HepG2 (cell line): ENCODE measurements around the gene PRRC2A. TPM values are rescaled to one million over a fixed set of nuclear protein-coding genes. Genes with fewer than 3 reads are reported as not detected.

ENCODE experiments used
- BRD4 ChIP-seq: sonication (generic); formaldehyde crosslinking; IDR thresholded peaks from 2 replicates; pipeline ENCODE4 v1.4.0; 2020; ENCODE audit warnings: missing genetic modification reagents
- GATAD1 ChIP-seq: IDR thresholded peaks from 2 replicates; pipeline ENCODE4 v1.6.1; 2016; ENCODE audit warnings: missing genetic modification reagents, missing compliant biosample characterization
- POLR2G ChIP-seq: fragments of 200-400 bp; formaldehyde crosslinking; IDR thresholded peaks from 2 replicates; pipeline ENCODE4 v1.6.1; 2018; ENCODE audit warnings: mild to moderate bottlenecking, low read depth, low read length, moderate library complexity
- PPARG ChIP-seq: conservative IDR thresholded peaks from 2 replicates; pipeline ENCODE4 v1.6.1; 2016; ENCODE audit warnings: missing biosample characterization, missing genetic modification reagents
- SIX1 ChIP-seq: sonication (generic); formaldehyde crosslinking; IDR thresholded peaks from 2 replicates; pipeline ENCODE4 v1.4.0; 2020; ENCODE audit warnings: missing genetic modification reagents, borderline replicate concordance
- YEATS4 ChIP-seq: sonication (generic); formaldehyde crosslinking; IDR thresholded peaks from 2 replicates; pipeline ENCODE4 v1.4.0; 2020; ENCODE audit warnings: missing genetic modification reagents, borderline replicate concordance
- ZBTB7B ChIP-seq: sonication (generic); formaldehyde crosslinking; IDR thresholded peaks from 2 replicates; pipeline ENCODE4 v1.4.0; 2020; ENCODE audit warnings: missing genetic modification reagents
- ZNF558 ChIP-seq: sonication (generic); formaldehyde crosslinking; IDR thresholded peaks from 2 replicates; pipeline ENCODE4 v1.9.0; 2022; ENCODE audit warnings: mild to moderate bottlenecking, missing genetic modification reagents, borderline replicate concordance
- ZNF564 ChIP-seq: sonication (generic); formaldehyde crosslinking; IDR thresholded peaks from 2 replicates; pipeline ENCODE4 v1.8.1; 2023; ENCODE audit warnings: mild to moderate bottlenecking, missing genetic modification reagents
- polyA plus RNA-seq, 8 experiments: library from polyadenylated mRNA; depleted of rRNA in 3 of 8; stranded (reverse) in 7 of 8; unstranded in 1 of 8; fragments of >200 nt; fragmentation: Illumina TruSeq in 4 of 8; extraction: Trizol in 4 of 8; gene quantifications; 2 replicates each; pipeline versions ENCODE4 v1.2.1 to v1.2.3, GENCODE V29; 2011 to 2016; ENCODE audit warnings: low read depth in 4 of 8, missing spikeins in 1 of 8, mixed read lengths in 1 of 8; ENCODE audit not compliant: insufficient read depth in 1 of 8
- total RNA-seq, 5 experiments: library from RNA; depleted of rRNA; stranded (reverse); fragments of >200 nt; fragmentation: Illumina TruSeq; extraction: Trizol; gene quantifications; 2 replicates each; pipeline ENCODE4 v1.2.3, GENCODE V29; 2016; ENCODE audit warnings: low read depth in 1 of 5
- TF ChIP-seq, protein P1 (sequence below): sonication (generic); formaldehyde crosslinking; IDR thresholded peaks from 2 replicates; pipeline ENCODE4 v1.5.1; 2020; ENCODE audit warnings: mild to moderate bottlenecking, missing genetic modification reagents, borderline replicate concordance
- TF ChIP-seq, protein P2 (sequence below): sonication (generic); formaldehyde crosslinking; IDR thresholded peaks from 2 replicates; pipeline ENCODE4 v1.8.1; 2023; ENCODE audit warnings: mild to moderate bottlenecking, missing genetic modification reagents
- TF ChIP-seq, protein P3 (sequence below): sonication (generic); formaldehyde crosslinking; IDR thresholded peaks from 2 replicates; pipeline ENCODE4 v1.4.0; 2020; ENCODE audit warnings: missing genetic modification reagents, borderline replicate concordance
- TF ChIP-seq, protein P4 (sequence below): IDR thresholded peaks from 2 replicates; pipeline ENCODE4 v1.6.1; 2012; ENCODE audit warnings: inconsistent platforms
- TF ChIP-seq, protein P5 (sequence below): sonication (generic); formaldehyde crosslinking; IDR thresholded peaks from 2 replicates; pipeline ENCODE4 v1.8.1; 2022; ENCODE audit warnings: mild to moderate bottlenecking, missing genetic modification reagents
- TF ChIP-seq, protein P6 (sequence below): sonication (generic); formaldehyde crosslinking; IDR thresholded peaks from 2 replicates; pipeline ENCODE4 v1.5.0; 2020; ENCODE audit warnings: missing genetic modification reagents, mild to moderate bottlenecking, borderline replicate concordance

Gene PRRC2A
- total and polyA plus RNA-seq, 2 of the 13 experiments (the other 11 are each of a cell fraction or from before 2014, with no cell fraction given) = 38.9 to 47.4 TPM

DNA sequence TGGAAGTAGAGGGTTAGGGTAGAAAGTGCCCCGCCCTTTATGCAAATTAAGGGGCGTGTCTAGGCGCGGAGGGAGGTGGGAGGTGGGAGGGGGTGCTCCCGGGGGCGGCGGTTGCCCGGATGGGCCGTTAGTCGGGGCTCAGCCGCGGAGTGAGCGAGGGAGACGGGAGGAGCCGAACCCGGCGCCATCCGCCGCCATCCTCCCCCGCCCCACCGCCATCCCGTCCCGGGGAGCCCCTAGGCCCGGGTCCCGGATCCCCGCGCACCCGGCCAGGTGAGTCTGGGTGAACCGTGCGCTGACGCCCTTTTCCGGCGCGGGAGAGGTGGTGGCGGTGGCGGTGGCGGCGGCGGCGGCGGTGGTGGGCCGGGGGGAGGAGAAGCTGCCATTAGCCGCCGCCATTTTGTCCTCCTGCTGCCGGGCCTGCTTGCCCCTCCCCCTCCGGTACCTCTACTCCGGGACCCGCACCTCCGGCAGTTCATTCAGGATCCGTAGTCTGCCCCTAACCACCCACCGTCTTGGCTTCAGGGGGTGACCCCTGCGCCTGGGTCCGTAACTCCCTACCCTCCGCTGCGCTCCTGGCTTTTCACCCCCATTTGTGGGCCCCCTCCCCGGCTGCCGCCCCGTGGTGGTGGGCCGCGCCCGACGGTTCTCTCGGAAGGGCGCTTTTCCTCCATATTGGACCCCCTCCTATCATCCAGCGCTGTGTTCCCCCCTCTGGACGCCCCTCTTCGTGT lies at the start of gene PRRC2A (continued):
- TF ChIP-seq, protein P1, sequence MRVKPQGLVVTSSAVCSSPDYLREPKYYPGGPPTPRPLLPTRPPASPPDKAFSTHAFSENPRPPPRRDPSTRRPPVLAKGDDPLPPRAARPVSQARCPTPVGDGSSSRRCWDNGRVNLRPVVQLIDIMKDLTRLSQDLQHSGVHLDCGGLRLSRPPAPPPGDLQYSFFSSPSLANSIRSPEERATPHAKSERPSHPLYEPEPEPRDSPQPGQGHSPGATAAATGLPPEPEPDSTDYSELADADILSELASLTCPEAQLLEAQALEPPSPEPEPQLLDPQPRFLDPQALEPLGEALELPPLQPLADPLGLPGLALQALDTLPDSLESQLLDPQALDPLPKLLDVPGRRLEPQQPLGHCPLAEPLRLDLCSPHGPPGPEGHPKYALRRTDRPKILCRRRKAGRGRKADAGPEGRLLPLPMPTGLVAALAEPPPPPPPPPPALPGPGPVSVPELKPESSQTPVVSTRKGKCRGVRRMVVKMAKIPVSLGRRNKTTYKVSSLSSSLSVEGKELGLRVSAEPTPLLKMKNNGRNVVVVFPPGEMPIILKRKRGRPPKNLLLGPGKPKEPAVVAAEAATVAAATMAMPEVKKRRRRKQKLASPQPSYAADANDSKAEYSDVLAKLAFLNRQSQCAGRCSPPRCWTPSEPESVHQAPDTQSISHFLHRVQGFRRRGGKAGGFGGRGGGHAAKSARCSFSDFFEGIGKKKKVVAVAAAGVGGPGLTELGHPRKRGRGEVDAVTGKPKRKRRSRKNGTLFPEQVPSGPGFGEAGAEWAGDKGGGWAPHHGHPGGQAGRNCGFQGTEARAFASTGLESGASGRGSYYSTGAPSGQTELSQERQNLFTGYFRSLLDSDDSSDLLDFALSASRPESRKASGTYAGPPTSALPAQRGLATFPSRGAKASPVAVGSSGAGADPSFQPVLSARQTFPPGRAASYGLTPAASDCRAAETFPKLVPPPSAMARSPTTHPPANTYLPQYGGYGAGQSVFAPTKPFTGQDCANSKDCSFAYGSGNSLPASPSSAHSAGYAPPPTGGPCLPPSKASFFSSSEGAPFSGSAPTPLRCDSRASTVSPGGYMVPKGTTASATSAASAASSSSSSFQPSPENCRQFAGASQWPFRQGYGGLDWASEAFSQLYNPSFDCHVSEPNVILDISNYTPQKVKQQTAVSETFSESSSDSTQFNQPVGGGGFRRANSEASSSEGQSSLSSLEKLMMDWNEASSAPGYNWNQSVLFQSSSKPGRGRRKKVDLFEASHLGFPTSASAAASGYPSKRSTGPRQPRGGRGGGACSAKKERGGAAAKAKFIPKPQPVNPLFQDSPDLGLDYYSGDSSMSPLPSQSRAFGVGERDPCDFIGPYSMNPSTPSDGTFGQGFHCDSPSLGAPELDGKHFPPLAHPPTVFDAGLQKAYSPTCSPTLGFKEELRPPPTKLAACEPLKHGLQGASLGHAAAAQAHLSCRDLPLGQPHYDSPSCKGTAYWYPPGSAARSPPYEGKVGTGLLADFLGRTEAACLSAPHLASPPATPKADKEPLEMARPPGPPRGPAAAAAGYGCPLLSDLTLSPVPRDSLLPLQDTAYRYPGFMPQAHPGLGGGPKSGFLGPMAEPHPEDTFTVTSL (CRISPR knock-in tag) = 0 out of 2 replicates have a peak, but pooled peaks have one; percentile 35
- TF ChIP-seq, protein P2, sequence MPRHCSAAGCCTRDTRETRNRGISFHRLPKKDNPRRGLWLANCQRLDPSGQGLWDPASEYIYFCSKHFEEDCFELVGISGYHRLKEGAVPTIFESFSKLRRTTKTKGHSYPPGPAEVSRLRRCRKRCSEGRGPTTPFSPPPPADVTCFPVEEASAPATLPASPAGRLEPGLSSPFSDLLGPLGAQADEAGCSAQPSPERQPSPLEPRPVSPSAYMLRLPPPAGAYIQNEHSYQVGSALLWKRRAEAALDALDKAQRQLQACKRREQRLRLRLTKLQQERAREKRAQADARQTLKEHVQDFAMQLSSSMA (CRISPR knock-in tag) = no peak; the same call in 1 of the 2 replicates
- TF ChIP-seq ZNF558 (peak; percentile 91), SIX1 (CRISPR knock-in tag) (no peak), YEATS4 (CRISPR knock-in tag) (peak; percentile 48; the same call in 1 of the 2 replicates), ZBTB7B (CRISPR knock-in tag) (peak; percentile 69; the same call in 1 of the 2 replicates), POLR2G (peak; percentile 20; the same call in 1 of the 2 replicates), PPARG (CRISPR knock-in tag) (peak; percentile 37; the same call in 1 of the 2 replicates), BRD4 (CRISPR knock-in tag) (peak; percentile 97), ZNF564 (CRISPR knock-in tag) (peak; percentile 53; the same call in 1 of the 2 replicates), GATAD1 (peak; percentile 14; the same call in 1 of the 2 replicates)
- TF ChIP-seq, protein P3, sequence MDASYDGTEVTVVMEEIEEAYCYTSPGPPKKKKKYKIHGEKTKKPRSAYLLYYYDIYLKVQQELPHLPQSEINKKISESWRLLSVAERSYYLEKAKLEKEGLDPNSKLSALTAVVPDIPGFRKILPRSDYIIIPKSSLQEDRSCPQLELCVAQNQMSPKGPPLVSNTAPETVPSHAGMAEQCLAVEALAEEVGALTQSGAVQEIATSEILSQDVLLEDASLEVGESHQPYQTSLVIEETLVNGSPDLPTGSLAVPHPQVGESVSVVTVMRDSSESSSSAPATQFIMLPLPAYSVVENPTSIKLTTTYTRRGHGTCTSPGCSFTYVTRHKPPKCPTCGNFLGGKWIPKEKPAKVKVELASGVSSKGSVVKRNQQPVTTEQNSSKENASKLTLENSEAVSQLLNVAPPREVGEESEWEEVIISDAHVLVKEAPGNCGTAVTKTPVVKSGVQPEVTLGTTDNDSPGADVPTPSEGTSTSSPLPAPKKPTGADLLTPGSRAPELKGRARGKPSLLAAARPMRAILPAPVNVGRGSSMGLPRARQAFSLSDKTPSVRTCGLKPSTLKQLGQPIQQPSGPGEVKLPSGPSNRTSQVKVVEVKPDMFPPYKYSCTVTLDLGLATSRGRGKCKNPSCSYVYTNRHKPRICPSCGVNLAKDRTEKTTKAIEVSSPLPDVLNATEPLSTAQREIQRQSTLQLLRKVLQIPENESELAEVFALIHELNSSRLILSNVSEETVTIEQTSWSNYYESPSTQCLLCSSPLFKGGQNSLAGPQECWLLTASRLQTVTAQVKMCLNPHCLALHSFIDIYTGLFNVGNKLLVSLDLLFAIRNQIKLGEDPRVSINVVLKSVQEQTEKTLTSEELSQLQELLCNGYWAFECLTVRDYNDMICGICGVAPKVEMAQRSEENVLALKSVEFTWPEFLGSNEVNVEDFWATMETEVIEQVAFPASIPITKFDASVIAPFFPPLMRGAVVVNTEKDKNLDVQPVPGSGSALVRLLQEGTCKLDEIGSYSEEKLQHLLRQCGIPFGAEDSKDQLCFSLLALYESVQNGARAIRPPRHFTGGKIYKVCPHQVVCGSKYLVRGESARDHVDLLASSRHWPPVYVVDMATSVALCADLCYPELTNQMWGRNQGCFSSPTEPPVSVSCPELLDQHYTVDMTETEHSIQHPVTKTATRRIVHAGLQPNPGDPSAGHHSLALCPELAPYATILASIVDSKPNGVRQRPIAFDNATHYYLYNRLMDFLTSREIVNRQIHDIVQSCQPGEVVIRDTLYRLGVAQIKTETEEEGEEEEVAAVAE (CRISPR knock-in tag) = no peak; the same call in 1 of the 2 replicates
- TF ChIP-seq, protein P4, sequence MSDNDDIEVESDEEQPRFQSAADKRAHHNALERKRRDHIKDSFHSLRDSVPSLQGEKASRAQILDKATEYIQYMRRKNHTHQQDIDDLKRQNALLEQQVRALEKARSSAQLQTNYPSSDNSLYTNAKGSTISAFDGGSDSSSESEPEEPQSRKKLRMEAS = peak; percentile 24; the same call in 1 of the 2 replicates
- TF ChIP-seq, protein P5, sequence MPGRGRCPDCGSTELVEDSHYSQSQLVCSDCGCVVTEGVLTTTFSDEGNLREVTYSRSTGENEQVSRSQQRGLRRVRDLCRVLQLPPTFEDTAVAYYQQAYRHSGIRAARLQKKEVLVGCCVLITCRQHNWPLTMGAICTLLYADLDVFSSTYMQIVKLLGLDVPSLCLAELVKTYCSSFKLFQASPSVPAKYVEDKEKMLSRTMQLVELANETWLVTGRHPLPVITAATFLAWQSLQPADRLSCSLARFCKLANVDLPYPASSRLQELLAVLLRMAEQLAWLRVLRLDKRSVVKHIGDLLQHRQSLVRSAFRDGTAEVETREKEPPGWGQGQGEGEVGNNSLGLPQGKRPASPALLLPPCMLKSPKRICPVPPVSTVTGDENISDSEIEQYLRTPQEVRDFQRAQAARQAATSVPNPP (CRISPR knock-in tag) = peak; percentile 2; the same call in 1 of the 2 replicates
- TF ChIP-seq, protein P6, sequence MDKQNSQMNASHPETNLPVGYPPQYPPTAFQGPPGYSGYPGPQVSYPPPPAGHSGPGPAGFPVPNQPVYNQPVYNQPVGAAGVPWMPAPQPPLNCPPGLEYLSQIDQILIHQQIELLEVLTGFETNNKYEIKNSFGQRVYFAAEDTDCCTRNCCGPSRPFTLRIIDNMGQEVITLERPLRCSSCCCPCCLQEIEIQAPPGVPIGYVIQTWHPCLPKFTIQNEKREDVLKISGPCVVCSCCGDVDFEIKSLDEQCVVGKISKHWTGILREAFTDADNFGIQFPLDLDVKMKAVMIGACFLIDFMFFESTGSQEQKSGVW (CRISPR knock-in tag) = peak; percentile 85; the same call in 1 of the 2 replicates
